Activated CD4-positive, CD25-positive, alpha-beta regulatory T cell treated with anti-CD3 and anti-CD28 coated beads, Interleukin-2, amount 50 U/mL, for 72 hours (primary cell): ENCODE data around the gene EXOSC7.
"Not testable (repeated sequence)": the region's sequence is repeated elsewhere in the genome, so short reads cannot be mapped to it uniquely, and the experiment has no call there.

Experiments
- DNase-seq: peaks from one replicate; pipeline ENCODE4 v3.0.0; 2021

The EXOSC7 gene

GRCh38 chr3:44962621-44963393 lies 13.2 kb upstream of the EXOSC7 start:
- no peak for DNase-seq

GRCh38 chr3:44963571-44964325 lies 12.3 kb upstream of the EXOSC7 start:
- DNase-seq: no peak

DNA sequence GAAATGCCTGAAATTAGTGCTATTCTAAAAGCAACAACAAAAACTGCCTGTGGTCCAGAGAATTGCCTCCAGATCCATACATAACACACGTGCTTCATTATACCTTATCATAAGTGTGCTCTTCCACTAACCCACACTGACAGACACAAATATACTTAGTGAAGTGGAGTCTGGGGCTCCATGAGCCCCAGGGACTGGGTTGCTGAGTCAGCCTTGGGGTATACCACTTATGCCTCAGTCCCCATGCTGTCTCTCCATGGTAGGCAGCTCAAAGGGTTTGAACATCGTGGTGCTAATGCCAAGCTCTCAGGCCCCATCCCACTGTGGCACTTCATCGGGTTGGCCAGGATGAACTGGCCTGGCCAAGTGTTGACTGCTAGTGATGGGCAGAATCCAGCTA lies 10.9 kb upstream of the EXOSC7 start:
- no peak for DNase-seq

DNA sequence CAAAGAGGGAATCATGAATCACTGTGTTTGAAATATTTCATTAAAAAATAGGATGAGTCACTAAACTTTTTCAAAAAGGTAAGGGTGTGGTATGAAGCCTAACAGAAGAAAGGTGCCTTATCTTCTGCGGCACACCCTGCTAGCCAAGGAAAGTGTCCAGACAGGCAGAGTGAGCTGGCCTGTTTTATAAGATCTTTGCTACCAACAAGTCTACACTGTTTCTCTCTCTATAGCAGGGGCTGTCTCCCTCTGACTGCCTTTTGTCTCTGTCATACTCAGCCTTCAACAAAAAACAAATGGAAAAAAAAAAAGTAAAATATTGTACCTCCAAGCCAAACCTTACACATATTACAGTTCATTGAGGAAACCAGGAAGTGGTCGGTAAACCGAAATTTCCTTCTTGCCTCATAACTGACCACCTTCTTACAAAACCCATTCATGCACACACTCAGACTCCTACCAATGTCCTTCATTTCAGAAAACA lies 9.2 kb upstream of the EXOSC7 start:
- no peak for DNase-seq

DNA sequence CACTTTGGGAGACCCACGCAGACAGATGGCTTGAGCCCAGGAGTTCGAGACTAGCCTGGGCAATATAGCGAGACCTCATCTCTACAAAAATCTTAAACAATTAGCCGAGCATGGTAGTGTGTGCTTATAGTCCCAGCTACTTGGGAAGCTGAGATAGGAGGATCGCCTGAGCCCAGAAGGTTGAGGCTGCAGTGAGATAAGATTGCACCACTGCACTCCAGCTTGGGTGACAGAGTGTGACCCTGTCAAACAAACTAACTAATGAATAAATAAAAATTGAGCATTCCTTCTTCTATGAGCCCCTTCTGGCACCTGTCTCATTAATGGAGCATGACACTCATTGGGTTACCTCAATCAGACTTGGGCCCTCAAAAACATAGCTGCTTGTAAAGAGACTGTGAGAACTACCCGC lies 7.6 kb upstream of the EXOSC7 start:
- DNase-seq: no peak

DNA sequence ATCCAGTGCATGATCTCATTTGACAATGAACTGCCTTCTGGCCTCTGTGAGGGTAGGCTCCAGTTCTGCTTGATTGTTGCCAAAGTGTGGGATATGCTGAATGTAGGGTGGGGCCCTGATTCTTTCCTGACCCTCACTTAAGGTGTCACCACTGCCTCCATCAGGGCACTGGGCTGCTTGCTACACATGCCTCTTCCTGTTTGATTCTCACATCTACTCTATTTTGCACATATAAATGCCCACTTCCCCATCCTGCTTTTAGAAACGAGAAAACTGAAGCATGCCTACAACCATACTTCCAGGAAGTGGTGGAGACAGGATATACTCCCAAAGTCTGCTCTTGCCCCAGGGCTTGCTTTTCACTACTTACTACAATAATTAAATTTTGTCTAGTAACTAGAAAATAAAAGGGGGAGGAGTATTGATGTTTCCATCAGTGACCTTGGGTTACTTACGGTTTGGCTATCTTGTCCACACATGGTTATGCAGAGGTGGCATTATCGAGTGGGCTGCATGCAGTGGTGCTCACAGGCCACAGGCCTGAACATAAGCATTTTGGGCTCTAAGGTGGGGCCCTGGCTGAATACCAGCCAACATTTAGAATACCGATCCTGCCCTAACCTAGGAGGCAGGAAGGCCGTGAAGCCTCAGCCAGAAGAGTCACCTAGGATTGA lies 6.8 kb upstream of the EXOSC7 start:
- DNase-seq: no peak

DNA sequence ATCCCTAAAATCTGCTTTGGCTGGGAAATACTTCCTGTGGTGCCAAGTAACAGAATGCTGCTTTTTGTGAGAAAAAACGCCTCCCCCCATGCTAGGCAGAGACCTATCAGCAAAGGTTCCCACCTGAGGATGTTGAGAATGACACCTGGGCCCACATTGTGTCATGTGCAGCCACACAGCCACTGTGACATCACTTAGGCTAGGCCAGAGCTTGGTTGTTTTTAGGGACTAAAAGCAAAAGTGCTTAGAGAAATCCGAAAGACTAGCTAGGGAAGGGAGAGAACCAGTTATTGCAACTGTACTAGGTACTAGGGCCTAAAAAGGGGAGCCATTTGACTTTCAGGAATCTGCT lies 6.2 kb upstream of the EXOSC7 start:
- DNase-seq: no peak

DNA sequence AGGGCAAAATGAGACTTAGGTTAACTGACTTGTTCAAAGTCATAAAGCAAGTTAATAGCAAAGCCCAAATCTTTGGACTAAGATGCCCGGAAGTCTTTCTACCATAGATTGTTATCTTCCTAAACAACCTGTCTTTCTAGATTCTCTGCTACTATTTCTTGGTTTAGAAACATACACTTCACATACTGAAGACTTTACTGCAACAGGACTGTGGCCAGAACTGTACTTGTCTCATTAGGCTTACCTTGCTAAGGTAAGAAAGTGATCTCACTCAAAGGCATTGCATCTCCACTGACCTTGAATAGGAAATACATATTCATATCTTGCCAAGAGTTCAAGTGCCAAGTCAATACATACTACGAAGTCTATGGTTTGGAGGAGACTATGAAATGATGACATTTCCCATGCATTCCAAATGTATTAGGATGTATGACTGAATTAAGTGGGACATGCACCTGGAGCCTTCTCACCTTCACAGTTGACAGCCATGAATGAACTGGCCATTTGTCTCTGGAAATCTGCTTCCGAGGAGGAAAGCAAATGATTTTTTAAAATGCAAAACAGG lies 5.0 kb upstream of the EXOSC7 start:
- no peak for DNase-seq

- DNase-seq: no peak
These were observed 1.6 kb upstream of the EXOSC7 start for GRCh38 chr3:44974416-44974815.

DNA sequence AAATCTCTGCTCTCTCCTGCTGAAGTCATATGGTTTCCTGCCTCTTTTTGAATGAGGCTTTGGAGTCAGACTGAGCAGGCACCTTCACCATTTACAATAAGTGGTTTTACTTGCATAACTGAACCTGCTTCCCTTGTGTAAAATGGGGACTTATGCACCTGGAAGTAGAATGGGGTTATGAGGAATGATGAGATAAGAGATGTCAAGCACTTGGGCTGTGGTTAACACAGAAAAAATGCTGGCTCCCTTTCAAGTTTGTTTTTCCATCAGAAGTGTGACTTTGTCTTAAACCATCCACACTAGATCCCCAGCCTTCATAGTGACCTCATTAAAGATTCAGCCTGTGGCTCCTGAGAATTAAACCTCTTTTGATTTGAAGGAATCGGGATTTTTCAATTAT lies 5.2 kb downstream of the EXOSC7 start:
- DNase-seq: no peak

GRCh38 chr3:44981751-44982150 lies 5.7 kb downstream of the EXOSC7 start:
- DNase-seq: no peak

DNA sequence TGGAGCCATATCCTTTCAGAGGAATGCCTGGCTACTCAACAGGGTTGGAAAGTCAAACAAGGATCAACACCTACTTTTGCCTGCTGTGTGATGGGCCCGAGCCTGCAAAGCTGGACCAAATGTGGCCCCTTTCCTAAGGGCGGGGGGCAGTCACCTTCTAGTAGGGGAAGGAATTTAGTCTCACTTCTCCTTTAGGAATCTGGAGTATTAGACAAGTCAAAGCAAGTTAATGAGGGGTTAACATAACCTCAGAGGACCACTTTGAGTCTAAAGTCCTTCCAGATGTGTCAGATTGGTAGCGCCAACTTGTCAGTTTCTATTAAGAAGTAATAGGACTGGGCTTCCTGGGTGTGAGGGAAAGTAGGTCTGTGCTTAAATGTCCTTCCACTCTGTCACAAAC lies 6.8 kb downstream of the EXOSC7 start:
- no peak for DNase-seq

DNA sequence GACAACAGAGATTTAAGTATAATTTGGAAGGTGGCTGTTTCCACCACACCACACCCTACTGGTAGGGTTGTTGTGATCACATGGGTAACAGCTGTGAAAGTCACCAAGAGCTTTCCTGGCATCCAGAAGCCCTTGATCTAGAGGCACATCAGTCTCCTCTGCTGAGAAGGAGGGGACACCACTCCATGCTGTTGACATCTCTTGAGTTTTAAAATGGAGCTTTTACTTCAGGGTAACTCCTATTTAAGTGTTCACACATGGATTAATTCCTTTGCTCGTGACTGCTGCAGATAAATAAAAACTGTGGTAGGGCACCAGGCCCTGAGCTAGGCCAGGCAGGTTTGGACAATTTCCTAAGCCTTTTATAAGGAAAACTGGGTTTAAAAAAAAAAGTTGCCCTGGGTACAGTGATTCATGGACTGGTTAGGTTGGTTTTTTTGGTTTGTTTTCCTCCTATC lies 7.5 kb downstream of the EXOSC7 start:
- no peak for DNase-seq

GRCh38 chr3:44984335-44984734 lies 8.3 kb downstream of the EXOSC7 start:
- no peak for DNase-seq

- DNase-seq: not testable (repeated sequence)
These were observed 10.3 kb downstream of the EXOSC7 start for GRCh38 chr3:44986330-44986729.

DNA sequence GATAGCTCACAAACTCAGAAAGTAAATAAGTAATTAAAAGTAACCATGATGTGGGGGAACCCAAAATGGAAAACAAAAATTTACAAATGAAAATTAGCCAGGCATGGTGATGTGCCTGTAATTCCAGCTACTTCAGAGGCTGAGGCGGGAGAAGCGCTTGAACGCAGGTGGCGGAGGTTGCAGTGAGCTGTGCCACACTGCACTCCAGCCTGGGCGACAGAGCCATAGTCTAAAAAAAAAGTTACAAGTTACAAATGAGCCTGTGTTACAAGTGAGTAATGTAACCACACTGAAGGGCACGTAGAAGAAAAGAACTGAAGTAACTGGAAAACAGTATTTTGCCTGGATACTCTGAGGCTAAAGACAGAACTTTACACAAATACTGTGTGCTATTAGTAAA lies 11.3 kb downstream of the EXOSC7 start:
- no peak for DNase-seq

- no peak for DNase-seq
These were observed 12.0 kb downstream of the EXOSC7 start for GRCh38 chr3:44988073-44988472.

DNA sequence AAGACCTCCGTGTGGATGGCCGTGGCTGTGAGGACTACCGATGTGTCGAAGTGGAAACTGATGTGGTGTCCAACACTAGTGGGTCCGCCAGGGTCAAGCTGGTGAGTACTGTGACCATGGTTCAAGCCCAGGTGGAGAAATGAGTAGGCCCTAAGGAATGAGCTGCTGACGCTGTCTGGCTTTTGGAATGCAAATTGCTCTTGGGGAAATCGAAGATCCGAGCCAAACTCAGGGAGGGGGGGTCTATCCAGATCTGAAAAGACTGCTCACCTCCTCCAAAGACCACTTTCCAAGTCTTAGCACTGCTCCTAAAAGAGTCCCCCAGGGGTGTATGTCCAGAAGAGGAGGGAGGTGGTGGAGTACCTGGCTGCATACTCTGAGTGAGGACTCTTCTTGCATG lies 13.1 kb downstream of the EXOSC7 start:
- no peak for DNase-seq

- no peak for DNase-seq
These were observed 13.8 kb downstream of the EXOSC7 start for GRCh38 chr3:44989636-44990373.

- DNase-seq: no peak
These were observed 15.3 kb downstream of the EXOSC7 start for GRCh38 chr3:44991326-44991725.

DNA sequence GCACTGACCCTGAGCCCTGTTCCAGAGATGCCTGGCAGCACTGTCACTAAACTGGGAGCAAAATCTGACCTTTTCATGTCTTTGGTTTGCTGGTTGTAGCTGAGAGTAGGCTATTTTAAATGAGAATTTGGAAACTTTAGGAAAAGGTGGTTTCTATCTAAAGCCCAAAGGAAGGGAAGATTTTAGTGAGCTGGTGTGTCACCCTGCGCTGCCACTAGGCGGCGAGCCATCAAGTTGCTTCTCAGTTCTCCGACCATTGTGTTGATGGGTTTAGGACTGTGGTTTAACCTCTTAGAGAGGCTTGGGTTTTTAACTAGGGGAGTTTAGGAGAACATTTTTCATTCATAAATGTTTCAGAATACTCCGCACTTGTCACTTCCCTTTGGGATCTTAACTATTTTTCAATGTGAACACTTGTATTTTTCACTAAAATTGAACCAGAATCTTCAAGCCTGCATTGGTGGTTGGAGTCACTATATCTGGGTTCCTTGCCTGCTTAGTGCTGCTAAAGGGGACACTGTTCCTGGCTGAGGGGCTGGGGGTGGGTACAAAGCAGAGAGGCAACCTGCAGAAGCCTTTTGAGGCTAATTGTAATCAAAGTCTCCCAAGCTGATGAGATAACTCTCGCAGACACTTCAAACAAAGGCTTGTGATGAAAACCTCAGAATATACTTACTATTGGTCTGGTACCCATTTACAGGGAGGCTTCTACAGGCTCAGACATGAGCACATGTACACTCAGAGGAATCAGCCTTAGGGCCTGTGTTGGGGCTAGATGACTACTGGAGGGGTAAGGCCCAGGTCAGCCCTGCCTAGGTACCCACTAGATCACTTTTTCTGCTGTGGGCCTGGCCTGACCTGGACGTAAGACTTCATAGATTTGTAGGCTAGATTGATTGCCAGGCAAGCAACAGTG lies 16.8 kb downstream of the EXOSC7 start:
- no peak for DNase-seq
